H1 (cell line): Measurements from ENCODE around the gene SLC24A1. TPM values are rescaled to one million over a fixed set of nuclear protein-coding genes. Genes with fewer than 3 reads are reported as not detected.

Experiments
- CTCF ChIA-PET: fragments of 300-600 bp; sonication (Branson Sonifier 250); formaldehyde crosslinking; loops from one replicate; lab custom pipeline; 2021; ENCODE audit not compliant: partially characterized antibody; lab: Charles Lee
- POLR2A ChIA-PET: fragments of 300-600 bp; sonication (Branson Sonifier 250); formaldehyde crosslinking; loops from one replicate; lab custom pipeline; 2021; ENCODE audit warnings: inconsistent platforms; ENCODE audit not compliant: partially characterized antibody; lab: Charles Lee
- DNase-seq, 2 experiments: peaks; one replicate each; pipeline versions ENCODE4 v3.0.0 to v3.0.0-alpha.2; 2010 to 2022; ENCODE audit warnings: low spot score in 2 of 2, low read depth in 1 of 2, mixed read lengths in 1 of 2
- FAIRE-seq: peaks from 2 replicates; lab custom pipeline; 2011; peaks lifted over from hg19 to GRCh38; lab: Jason Lieb, UNC
- H2AFZ ChIP-seq: 2 replicates; pipeline ENCODE4 v1.8.1; 2012; ENCODE audit warnings: low read length, inconsistent platforms
- H2AK5ac ChIP-seq: 2 replicates; pipeline ENCODE4 v1.6.1; 2013; ENCODE audit warnings: low read depth, low read length
- H2BK120ac ChIP-seq: replicated peaks from 2 replicates; pipeline ENCODE3; 2013; ENCODE audit warnings: low read depth, low read length, inconsistent platforms
- H2BK12ac ChIP-seq: 2 replicates; pipeline ENCODE4 v1.6.1; 2013; ENCODE audit warnings: low read depth, low read length
- H2BK15ac ChIP-seq: 2 replicates; pipeline ENCODE4 v1.6.1; 2013; ENCODE audit warnings: low read length
- H2BK20ac ChIP-seq: 2 replicates; pipeline ENCODE4 v1.6.1; 2013; ENCODE audit warnings: low read length
- H2BK5ac ChIP-seq: 2 replicates; pipeline ENCODE4 v1.6.1; 2013; ENCODE audit warnings: low read depth, low read length
- H3K14ac ChIP-seq: 2 replicates; pipeline ENCODE4 v1.6.1; 2013; ENCODE audit warnings: inconsistent platforms; ENCODE audit not compliant: insufficient read length
- H3K18ac ChIP-seq: 2 replicates; pipeline ENCODE4 v1.6.1; 2013; ENCODE audit warnings: low read length; ENCODE audit errors: extremely low read depth
- H3K23ac ChIP-seq: 2 replicates; pipeline ENCODE4 v1.6.1; 2013; ENCODE audit warnings: inconsistent platforms; ENCODE audit not compliant: insufficient read length
- H3K23me2 ChIP-seq: 2 replicates; pipeline ENCODE4 v1.6.1; 2013; ENCODE audit warnings: low read depth, low read length
- H3K27ac ChIP-seq: 2 replicates; pipeline ENCODE4 v1.6.1; 2011; ENCODE audit warnings: low read depth, low read length, inconsistent platforms
- H3K27me3 ChIP-seq, 4 experiments: replicated peaks in 1 of 4; 1 replicate in 1 of 4; 2 replicates in 3 of 4; pipeline versions ENCODE4 v1.6.1 to v1.8.1; 2011 to 2013; ENCODE audit warnings: low read length in 3 of 4, mild to moderate bottlenecking in 3 of 4, inconsistent platforms in 2 of 4, mixed read lengths in 2 of 4, moderate library complexity in 1 of 4; ENCODE audit not compliant: control insufficient read depth in 3 of 4, insufficient read depth in 3 of 4; ENCODE audit errors: extremely low read depth in 1 of 4
- H3K36me3 ChIP-seq, 4 experiments: 2 replicates each; pipeline versions ENCODE4 v1.6.1 to v1.8.1; 2011 to 2013; ENCODE audit warnings: mild to moderate bottlenecking in 4 of 4, low read length in 3 of 4, moderate library complexity in 2 of 4, control low read depth in 1 of 4, inconsistent platforms in 1 of 4; ENCODE audit not compliant: insufficient read depth in 4 of 4, control insufficient read depth in 2 of 4
- H3K4ac ChIP-seq: replicated peaks from 2 replicates; pipeline ENCODE3; 2013; ENCODE audit warnings: low read length, low read depth, mixed read lengths, inconsistent platforms; ENCODE audit not compliant: insufficient read length
- H3K4me1 ChIP-seq, 4 experiments: replicated peaks in 1 of 4; 1 replicate in 1 of 4; 2 replicates in 3 of 4; pipeline versions ENCODE4 v1.6.1 to v1.8.1; 2011 to 2013; ENCODE audit warnings: low read length in 3 of 4, inconsistent platforms in 2 of 4, mixed read lengths in 1 of 4; ENCODE audit not compliant: insufficient read depth in 4 of 4, control insufficient read depth in 3 of 4
- H3K4me2 ChIP-seq, 2 experiments: 2 replicates each; pipeline versions ENCODE4 v1.6.1 to v1.8.1; 2011 to 2013; ENCODE audit warnings: low read depth in 2 of 2, low read length in 2 of 2, control low read depth in 1 of 2, inconsistent platforms in 1 of 2, mild to moderate bottlenecking in 1 of 2; ENCODE audit not compliant: insufficient read depth in 1 of 2
- H3K4me3 ChIP-seq, 4 experiments: fragments of 200-600, 300-600 bp in 1 of 4; sonication (generic), shearing (Covaris generic), sonication (Bioruptor Twin) in 1 of 4; 2 replicates each; pipeline versions ENCODE4 v1.5.1 to v1.8.1; 2011 to 2016; ENCODE audit warnings: low read length in 4 of 4, low read depth in 3 of 4, control low read depth in 2 of 4, inconsistent platforms in 2 of 4, mild to moderate bottlenecking in 2 of 4, mixed read lengths in 1 of 4, moderate library complexity in 1 of 4; ENCODE audit not compliant: insufficient read depth in 2 of 4; ENCODE audit errors: extremely low read depth in 1 of 4
- H3K56ac ChIP-seq: replicated peaks from 2 replicates; pipeline ENCODE3; 2013; ENCODE audit warnings: low read depth, mild to moderate bottlenecking, mixed read lengths, low read length, inconsistent platforms; ENCODE audit not compliant: insufficient read length
- H3K79me1 ChIP-seq: 2 replicates; pipeline ENCODE4 v1.6.1; 2013; ENCODE audit warnings: low read depth, low read length, control low read depth
- H3K79me2 ChIP-seq, 2 experiments: 2 replicates each; pipeline versions ENCODE4 v1.6.1 to v1.8.1; 2012 to 2013; ENCODE audit warnings: low read length in 2 of 2, mild to moderate bottlenecking in 2 of 2, inconsistent platforms in 1 of 2; ENCODE audit not compliant: insufficient read depth in 2 of 2, control insufficient read depth in 1 of 2
- H3K9ac ChIP-seq, 4 experiments: replicated peaks in 1 of 4; 1 replicate in 1 of 4; 2 replicates in 3 of 4; pipeline versions ENCODE4 v1.6.1 to v1.8.1; 2011 to 2013; ENCODE audit warnings: low read depth in 3 of 4, low read length in 3 of 4, control low read depth in 2 of 4, mild to moderate bottlenecking in 2 of 4, moderate library complexity in 2 of 4, inconsistent platforms in 1 of 4; ENCODE audit errors: extremely low read depth in 1 of 4
- H3K9me3 ChIP-seq, 2 experiments: 2 replicates each; pipeline versions ENCODE4 v1.6.1 to v1.8.1; 2012 to 2013; ENCODE audit warnings: mild to moderate bottlenecking in 2 of 2, moderate library complexity in 2 of 2, control low read depth in 1 of 2, inconsistent platforms in 1 of 2, low read depth in 1 of 2, low read length in 1 of 2, mixed read lengths in 1 of 2; ENCODE audit not compliant: insufficient read depth in 2 of 2
- H4K20me1 ChIP-seq, 2 experiments: replicated peaks in 1 of 2; 2 replicates each; pipeline versions ENCODE3 to v1.8.1; 2011 to 2013; ENCODE audit warnings: inconsistent platforms in 2 of 2, low read length in 2 of 2, mild to moderate bottlenecking in 1 of 2; ENCODE audit not compliant: insufficient read depth in 2 of 2, control insufficient read depth in 1 of 2
- H4K5ac ChIP-seq: 2 replicates; pipeline ENCODE4 v1.6.1; 2013; ENCODE audit warnings: low read length, low read depth, mixed read lengths, inconsistent platforms; ENCODE audit not compliant: insufficient read length
- H4K8ac ChIP-seq: 2 replicates; pipeline ENCODE4 v1.8.0; 2013; ENCODE audit warnings: mild to moderate bottlenecking, moderate library complexity, low read length, inconsistent platforms; ENCODE audit not compliant: insufficient read depth; ENCODE audit errors: extremely low read depth
- H4K91ac ChIP-seq: replicated peaks from 2 replicates; pipeline ENCODE3; 2013; ENCODE audit warnings: low read length, mixed read lengths, inconsistent platforms; ENCODE audit not compliant: insufficient read length
- ATF2 ChIP-seq: IDR thresholded peaks from 2 replicates; pipeline ENCODE4 v1.6.1; 2012; ENCODE audit warnings: low read length, inconsistent platforms
- CHD2 ChIP-seq: IDR thresholded peaks from 2 replicates; pipeline ENCODE4 v1.6.1; 2012; ENCODE audit warnings: low read length, improper control_type of control experiment
- SP1 ChIP-seq: IDR thresholded peaks from 2 replicates; pipeline ENCODE4 v1.6.1; 2011; ENCODE audit warnings: low read depth, low read length
- polyA plus RNA-seq, 7 experiments: library from polyadenylated mRNA; depleted of rRNA in 3 of 7; stranded (reverse) in 5 of 7; unstranded in 2 of 7; fragments of >200 nt in 5 of 7; fragments of 200-250 nt in 2 of 7; gene quantifications; 1 replicate in 5 of 7; 2 replicates in 1 of 7; 4 replicates in 1 of 7; pipeline versions ENCODE4 v1.2.1 to v1.2.3, GENCODE V29; 2011 to 2013; ENCODE audit warnings: missing spikeins in 2 of 7, mixed read lengths in 2 of 7
- total RNA-seq: library from RNA; stranded (reverse); fragmentation: NEBNext Ultra II Directional; extraction: Animal tissue kit (Norgen Biotek cat#: 25700); gene quantifications from 2 replicates; pipeline ENCODE4 v1.2.1, GENCODE V29; 2021

The SLC24A1 gene
- total and polyA plus RNA-seq, 2 of the 8 experiments (the other 6 are each of a cell fraction or from before 2014, with no cell fraction given) = 4.9 to 6.6 TPM

GRCh38 chr15:65584241-65584640, 37.5 kb upstream of the SLC24A1 start:
- no peak overlapping the region for H3K4me3 ChIP-seq
- H2AK5ac ChIP-seq = no peak overlapping the region
- CTCF ChIA-PET = no interaction called here
- H2BK20ac ChIP-seq = no peak overlapping the region
- no peak overlapping the region for H3K23ac ChIP-seq
- peaks cover 0 to 3% of the 10 kb centered on the region in 2 experiments for H4K20me1 ChIP-seq
- FAIRE-seq (no peak), DNase-seq (no peak)
- no peak overlapping the region for H2BK120ac ChIP-seq
- H3K56ac ChIP-seq = no peak overlapping the region
- H3K23me2 ChIP-seq = no peaks in the 10 kb centered on the region
- peaks cover 2 to 62% (median 33%) of the 10 kb centered on the region in 4 experiments; a peak in 6 of 8 replicates for H3K36me3 ChIP-seq
- H3K4ac ChIP-seq = no peak overlapping the region
- no peaks in the 10 kb centered on the region for H3K9me3 ChIP-seq
- TF ChIP-seq ATF2 (no peak), CHD2 (no peak), SP1 (no peak)
- no peak overlapping the region for H3K4me2 ChIP-seq
- no peak overlapping the region for H2BK15ac ChIP-seq
- H3K18ac ChIP-seq = no peak overlapping the region
- no peak overlapping the region for H3K14ac ChIP-seq
- H3K79me2 ChIP-seq = no peaks in the 10 kb centered on the region
- H3K4me1 ChIP-seq = no peaks in the 10 kb centered on the region
- POLR2A ChIA-PET = interaction anchor here (1.2 to 1.5 kb wide), 3 partner anchors 10 to 50 kb away, joined by 3 to 6 read pairs (median 3); partner anchors contain the start of gene INTS14
- no peak overlapping the region for H4K5ac ChIP-seq
- H3K79me1 ChIP-seq = no peaks in the 10 kb centered on the region
- H2BK5ac ChIP-seq = no peak overlapping the region
- H3K27ac ChIP-seq = no peak overlapping the region
- no peak overlapping the region for H2BK12ac ChIP-seq
- H3K27me3 ChIP-seq = no peaks in the 10 kb centered on the region
- H2AFZ ChIP-seq = no peak overlapping the region
- H4K8ac ChIP-seq = no peak overlapping the region
- no peak overlapping the region for H3K9ac ChIP-seq
- H4K91ac ChIP-seq = no peak overlapping the region
